Vagina (tissue), 2 donors: ENCODE measurements around the gene PCDHGB3. TPM values are rescaled to one million over a fixed set of nuclear protein-coding genes. Genes with fewer than 3 reads are reported as not detected.

Experiments
- DNase-seq, 2 donors: peaks; one replicate each; pipeline ENCODE4 v3.0.0-alpha.2; 2017; ENCODE audit errors: extremely low spot score in 2 of 2
- H3K27ac ChIP-seq: fragments of 200-600 bp; sonication (generic); one replicate; pipeline ENCODE4 v1.5.1; 2019
- H3K27me3 ChIP-seq: fragments of 200-600 bp; sonication (generic); one replicate; pipeline ENCODE4 v1.5.1; 2019
- H3K36me3 ChIP-seq, 2 donors: fragments of 200-600 bp; sonication (generic); one replicate each; pipeline ENCODE4 v1.5.1; 2017 to 2019
- H3K4me1 ChIP-seq: fragments of 200-600 bp; sonication (generic); one replicate; pipeline ENCODE4 v1.5.1; 2019
- H3K4me3 ChIP-seq, 2 donors: fragments of 200-600 bp; sonication (generic); 1 replicate in 1 of 2; 2 replicates in 1 of 2; pipeline ENCODE4 v1.5.1; 2016 to 2019
- H3K9me3 ChIP-seq: fragments of 200-600 bp; sonication (generic); one replicate; pipeline ENCODE4 v1.5.1; 2019
- CTCF ChIP-seq, 3 experiments: fragments of 450-650 bp in 2 of 3; fragments of 200-600 bp in 1 of 3; sonication (generic) in 1 of 3; IDR thresholded peaks; one replicate each; pipeline ENCODE4 v1.5.1; 2017 to 2019; ENCODE audit warnings: antibody characterized with exemption in 3 of 3, mild to moderate bottlenecking in 2 of 3, moderate library complexity in 2 of 3
- POLR2A ChIP-seq, 2 donors: fragments of 450-650 bp; IDR thresholded peaks; one replicate each; pipeline ENCODE4 v1.6.1; 2017; ENCODE audit warnings: antibody characterized with exemption in 2 of 2, mild to moderate bottlenecking in 2 of 2, moderate library complexity in 2 of 2
- POLR2AphosphoS5 ChIP-seq, 2 donors: sonication (generic); formaldehyde crosslinking; IDR thresholded peaks; one replicate each; pipeline ENCODE4 v1.9.0; 2017; ENCODE audit warnings: antibody characterized with exemption in 2 of 2, mild to moderate bottlenecking in 2 of 2, low read depth in 1 of 2; ENCODE audit not compliant: insufficient read depth in 1 of 2
- intact Hi-C: fragments of 100-400 bp; cut with DNase I; formaldehyde crosslinking; loops from one replicate; pipeline ENCODE4 v1.15.1; 2023
- total RNA-seq: library from RNA; depleted of rRNA; stranded (reverse); fragments of >200 nt; gene quantifications from one replicate; pipeline ENCODE4 v1.2.3, GENCODE V29; 2016

The PCDHGB3 gene
- 5.4 TPM for total RNA-seq

DNA sequence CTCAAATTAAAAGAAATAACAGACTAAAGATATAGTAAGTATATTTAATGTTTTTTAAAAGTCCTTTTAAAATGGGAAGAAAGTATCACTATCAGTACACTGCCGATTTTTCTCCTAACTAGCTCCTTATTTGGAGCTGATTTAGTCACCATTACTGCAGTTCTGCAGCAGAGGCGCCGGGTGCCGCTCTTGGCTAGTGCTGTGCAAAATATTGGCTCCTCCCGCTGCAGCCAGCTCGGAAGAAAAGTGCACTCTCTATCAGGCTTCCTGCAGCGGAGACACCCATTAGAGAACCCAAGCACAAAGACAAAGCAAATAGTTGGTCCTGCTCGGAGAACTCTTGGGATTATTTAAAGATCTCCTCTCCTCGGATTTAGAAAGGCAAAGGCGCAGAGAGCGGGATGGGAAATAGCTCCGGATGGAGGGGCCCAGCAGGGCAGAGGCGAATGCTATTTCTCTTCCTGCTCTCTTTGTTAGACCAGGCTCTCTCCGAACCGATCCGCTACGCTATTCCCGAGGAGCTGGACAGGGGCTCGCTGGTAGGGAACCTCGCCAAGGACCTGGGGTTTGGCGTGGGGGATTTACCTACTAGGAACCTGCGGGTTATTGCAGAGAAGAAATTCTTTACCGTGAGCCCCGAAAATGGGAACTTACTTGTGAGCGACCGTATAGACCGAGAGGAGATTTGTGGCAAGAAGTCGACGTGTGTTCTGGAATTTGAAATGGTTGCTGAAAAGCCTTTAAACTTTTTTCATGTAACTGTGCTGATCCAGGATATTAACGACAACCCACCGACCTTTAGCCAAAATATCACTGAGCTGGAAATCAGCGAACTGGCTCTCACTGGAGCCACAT is at the start of gene PCDHGB3:
Gene PCDHGB3 (plus strand): TSS at position 249 of the 855 bp plus-strand sequence. CDS start 153 bp downstream, at position 402.
- intact Hi-C loops = no loop called here
- TF ChIP-seq CTCF (IDR thresholded peaks at IDR 0.05) (no peak), POLR2AphosphoS5 (IDR thresholded peaks at IDR 0.05; ENCODE audit: insufficient read depth in 1 of 2, low read depth in 1 of 2) (no peak), POLR2A (IDR thresholded peaks at IDR 0.05) (no peak)
- peak within 1 kb of the TSS; percentile 7 to 9 for H3K4me3 ChIP-seq
- H3K4me1 ChIP-seq = no peaks in the 10 kb centered on the region
- no peak for DNase-seq
- H3K36me3 ChIP-seq = peaks cover 0 to 15% of the 10 kb centered on the region in 2 donors
- H3K9me3 ChIP-seq = peaks cover 87% of the 10 kb centered on the region
- no peak within 1 kb of the TSS for H3K27ac ChIP-seq
- H3K27me3 ChIP-seq = no peaks in the 10 kb centered on the region

GRCh38 chr5:141322261-141322660 is 47.8 kb upstream of the PCDHGB3 start:
- Histone ChIP-seq H3K27ac (no peak overlapping the region), H3K27me3 (no peaks in the 10 kb centered on the region), H3K36me3 (peaks cover 0 to 26% of the 10 kb centered on the region in 2 donors), H3K4me1 (peaks cover 6% of the 10 kb centered on the region), H3K4me3 (no peak overlapping the region), H3K9me3 (peaks cover 32% of the 10 kb centered on the region)
- intact Hi-C loops = loop anchor here (5.0 kb wide), 1 partner anchor 240 kb away; no protein-coding TSS in a partner anchor
- no peak for DNase-seq
- no peak for TF ChIP-seq POLR2AphosphoS5 (IDR thresholded peaks at IDR 0.05; ENCODE audit: insufficient read depth in 1 of 2, low read depth in 1 of 2)
- no peak for TF ChIP-seq POLR2A (IDR thresholded peaks at IDR 0.05)
- no peak for TF ChIP-seq CTCF (IDR thresholded peaks at IDR 0.05)

- Histone ChIP-seq H3K27ac (no peak overlapping the region), H3K36me3 (no peaks in the 10 kb centered on the region), H3K4me3 (peak overlapping the region; percentile 21 to 29), H3K9me3 (peaks cover 15% of the 10 kb centered on the region), H3K27me3 (no peaks in the 10 kb centered on the region), H3K4me1 (no peaks in the 10 kb centered on the region)
- TF ChIP-seq CTCF (IDR thresholded peaks at IDR 0.05) (peak in 1 of 3 experiments; percentile 17), POLR2AphosphoS5 (IDR thresholded peaks at IDR 0.05; ENCODE audit: insufficient read depth in 1 of 2, low read depth in 1 of 2) (no peak), POLR2A (IDR thresholded peaks at IDR 0.05) (no peak)
- DNase-seq = no peak
- intact Hi-C loops = no loop called here
These were observed 43.8 kb upstream of the PCDHGB3 start for GRCh38 chr5:141326088-141326854.

GRCh38 chr5:141328231-141328630 is 41.8 kb upstream of the PCDHGB3 start:
- peaks cover 27% of the 10 kb centered on the region for H3K9me3 ChIP-seq
- no peaks in the 10 kb centered on the region for H3K36me3 ChIP-seq
- intact Hi-C loops = no loop called here
- no peaks in the 10 kb centered on the region for H3K27me3 ChIP-seq
- TF ChIP-seq POLR2A (IDR thresholded peaks at IDR 0.05) (no peak), POLR2AphosphoS5 (IDR thresholded peaks at IDR 0.05; ENCODE audit: insufficient read depth in 1 of 2, low read depth in 1 of 2) (no peak), CTCF (IDR thresholded peaks at IDR 0.05) (no peak)
- no peak overlapping the region for H3K4me3 ChIP-seq
- no peaks in the 10 kb centered on the region for H3K4me1 ChIP-seq
- no peak overlapping the region for H3K27ac ChIP-seq
- DNase-seq = no peak
